HuH-7.5 (cell line): ENCODE results near the gene MT1X.

Experiments used
- DNase-seq: peaks from one replicate; pipeline ENCODE4 v3.0.0; 2011; ENCODE audit warnings: low spot score

Gene MT1X

DNA sequence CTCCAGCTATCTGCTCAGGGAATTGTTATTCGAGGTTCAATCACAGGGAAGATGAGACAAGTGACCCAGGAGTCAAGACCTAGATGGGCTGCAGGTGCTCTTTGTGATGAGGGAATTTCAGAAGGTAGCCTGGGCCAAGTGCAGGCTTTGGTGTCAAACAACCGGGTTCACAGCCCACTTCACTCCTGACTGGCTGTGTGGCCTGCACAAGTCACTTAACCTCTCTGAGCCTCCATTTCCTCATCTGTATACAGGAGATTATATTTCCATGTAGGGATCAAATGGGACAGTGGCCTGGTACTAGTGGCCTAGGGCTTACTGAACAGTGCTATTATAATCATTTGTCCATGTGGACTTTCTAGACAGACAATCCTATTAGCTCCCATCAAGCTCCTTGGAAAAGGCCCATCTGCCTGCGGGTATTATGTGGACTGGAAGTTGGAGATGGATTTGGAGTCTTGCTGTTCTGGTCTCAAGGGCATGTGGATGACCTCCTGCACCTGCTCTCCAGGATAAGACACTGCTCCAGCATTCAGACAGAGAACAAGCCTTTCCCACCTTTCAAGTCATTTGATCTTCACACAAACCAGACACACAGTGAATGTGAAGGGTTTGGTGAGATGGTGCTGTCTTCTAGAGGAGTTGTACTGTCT lies 3.1 kb upstream of the MT1X start:
- no peak for DNase-seq

DNA sequence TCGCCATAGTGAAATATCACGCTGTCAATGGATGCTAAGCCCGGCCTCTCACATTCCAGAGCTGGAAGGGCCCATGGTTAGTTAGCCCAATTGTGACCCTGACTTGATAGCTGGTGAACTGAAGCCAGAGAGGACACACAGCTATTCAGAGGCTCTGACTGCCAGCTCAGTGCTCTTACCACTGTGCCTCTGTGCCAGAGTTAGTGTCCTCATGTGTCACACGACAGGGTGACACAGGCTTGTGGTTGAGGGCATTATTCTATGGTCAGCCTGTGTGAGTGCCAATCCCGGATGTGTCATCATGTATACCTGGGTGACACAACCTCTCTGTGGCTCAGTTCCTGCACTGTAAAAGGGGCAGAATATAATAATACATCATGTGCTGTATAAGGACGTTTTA lies 2.5 kb upstream of the MT1X start:
- no peak for DNase-seq

DNA sequence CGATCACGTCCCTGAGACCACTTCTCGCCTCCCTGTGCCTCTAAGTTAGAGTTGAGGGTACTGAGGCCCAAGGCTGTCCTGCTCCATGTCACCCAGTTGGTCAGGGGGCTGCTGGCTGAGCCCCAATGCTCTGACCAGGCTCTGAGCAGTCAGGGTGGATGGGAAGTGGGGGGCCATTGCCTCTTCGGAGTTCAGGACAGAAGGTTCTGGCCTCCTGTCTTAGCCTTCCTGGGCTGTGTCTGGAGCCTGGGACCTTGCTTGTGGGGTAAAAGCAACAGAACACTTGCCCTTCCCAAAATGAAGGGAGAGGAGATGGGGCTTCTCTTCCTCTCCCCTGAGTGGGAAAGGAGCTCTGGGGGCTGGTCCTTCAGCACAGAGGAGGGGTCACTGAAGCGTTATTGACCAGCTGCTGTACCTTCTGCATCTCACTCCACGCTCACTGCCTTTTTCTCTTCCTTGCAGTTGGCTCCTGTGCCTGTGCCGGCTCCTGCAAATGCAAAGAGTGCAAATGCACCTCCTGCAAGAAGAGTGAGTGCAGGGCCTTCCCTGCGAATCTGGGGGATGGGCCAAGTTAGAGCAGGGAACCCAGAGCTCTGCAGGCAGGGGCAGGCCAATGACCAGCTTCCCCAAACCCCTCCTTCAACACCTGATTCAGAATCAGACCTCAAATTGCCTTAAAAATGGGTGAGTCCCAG lies 580 bp downstream of the MT1X start:
- no peak for DNase-seq

GRCh38 chr16:56683424-56684172 lies 1.3 kb downstream of the MT1X start:
- DNase-seq, result no peak

DNA sequence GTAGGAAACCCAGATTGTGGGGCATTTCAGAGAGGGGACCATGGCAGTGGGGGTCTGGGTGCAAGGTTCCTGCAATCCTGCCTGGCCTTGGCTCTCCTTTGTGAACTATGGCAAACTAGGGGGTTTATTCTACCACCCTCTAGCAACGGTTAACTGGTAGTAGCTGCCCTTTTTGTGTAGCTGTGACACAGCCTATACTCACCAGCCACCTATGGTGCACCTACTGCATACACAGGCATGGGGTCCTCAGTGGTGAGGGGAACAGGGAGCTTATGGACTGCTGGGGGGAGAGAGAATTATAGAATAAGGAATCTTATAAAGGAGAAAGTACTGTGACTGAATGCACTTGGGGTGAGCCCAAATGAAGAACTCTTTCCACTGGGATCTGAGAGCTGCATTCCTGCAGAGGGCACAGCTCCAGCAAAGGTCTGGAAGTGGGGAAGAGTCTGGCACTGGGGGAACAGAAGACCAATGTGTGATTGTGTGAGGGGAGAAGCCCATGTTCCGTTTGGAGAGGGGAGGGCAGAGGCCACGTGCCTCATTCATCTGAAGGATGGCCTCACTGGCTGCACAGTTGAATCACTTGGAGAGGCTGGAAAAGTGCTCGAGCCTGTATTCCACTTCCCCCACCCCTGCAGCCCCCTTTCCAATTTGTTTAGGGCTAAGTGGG lies 2.1 kb downstream of the MT1X start:
- no peak for DNase-seq

GRCh38 chr16:56684926-56685590 lies 2.8 kb downstream of the MT1X start:
- no peak for DNase-seq

- DNase-seq, result no peak
These were observed 4.5 kb downstream of the MT1X start for GRCh38 chr16:56686758-56687157.

DNA sequence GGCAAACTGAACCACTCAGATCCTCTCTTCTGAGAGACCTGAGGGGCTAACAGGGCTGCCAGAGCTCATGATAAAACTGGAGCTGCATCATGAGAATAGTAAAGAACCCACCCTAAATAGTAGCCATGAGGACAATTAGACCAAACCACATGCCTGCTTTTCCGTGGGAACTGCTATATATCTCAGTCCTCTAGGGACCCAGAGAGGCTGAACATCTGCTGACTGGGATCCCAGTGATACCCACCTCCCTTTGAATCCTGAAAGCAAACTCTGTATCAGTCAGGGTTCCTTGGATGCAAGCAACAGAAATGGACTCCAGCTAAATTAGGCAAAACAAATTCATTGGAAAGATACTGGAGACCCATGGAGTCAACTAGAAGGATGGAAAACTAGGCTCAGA lies 6.5 kb downstream of the MT1X start:
- no peak for DNase-seq

- DNase-seq, result no peak
These were observed 6.9 kb downstream of the MT1X start for GRCh38 chr16:56689171-56689570.

DNA sequence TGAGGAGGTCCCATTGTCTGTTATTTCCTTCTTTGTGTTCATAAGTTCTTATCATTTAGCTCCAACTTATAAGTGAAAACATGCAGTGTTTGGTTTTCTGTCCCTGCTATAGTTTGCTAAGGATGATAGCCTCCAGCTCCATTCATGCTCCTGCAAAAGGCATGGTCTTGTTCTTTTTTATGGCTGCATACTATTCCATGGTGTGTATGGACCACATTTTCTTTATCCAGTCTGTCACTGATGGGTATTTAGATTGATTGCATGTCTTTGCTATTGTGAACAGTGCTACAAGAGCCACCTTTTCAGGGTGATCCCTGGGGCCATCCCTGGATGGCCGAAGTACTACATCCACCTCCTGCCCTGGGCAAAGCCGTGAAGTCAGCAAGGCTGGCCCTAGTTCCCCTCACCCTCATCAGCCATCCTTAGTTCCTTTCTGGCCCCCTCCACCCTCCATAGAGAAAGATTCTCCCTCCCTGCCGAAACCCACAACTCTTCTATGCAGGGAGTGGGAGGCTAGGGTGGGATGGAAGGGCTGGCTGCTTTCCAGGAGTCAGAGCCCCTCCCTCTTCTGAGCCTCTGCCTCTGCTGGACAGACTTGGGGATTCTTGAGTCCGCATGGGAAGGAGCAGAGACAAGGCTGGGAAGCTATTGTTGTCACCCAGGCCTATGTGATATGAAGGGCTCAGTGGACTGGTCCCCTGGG lies 8.3 kb downstream of the MT1X start:
- DNase-seq, result no peak

DNA sequence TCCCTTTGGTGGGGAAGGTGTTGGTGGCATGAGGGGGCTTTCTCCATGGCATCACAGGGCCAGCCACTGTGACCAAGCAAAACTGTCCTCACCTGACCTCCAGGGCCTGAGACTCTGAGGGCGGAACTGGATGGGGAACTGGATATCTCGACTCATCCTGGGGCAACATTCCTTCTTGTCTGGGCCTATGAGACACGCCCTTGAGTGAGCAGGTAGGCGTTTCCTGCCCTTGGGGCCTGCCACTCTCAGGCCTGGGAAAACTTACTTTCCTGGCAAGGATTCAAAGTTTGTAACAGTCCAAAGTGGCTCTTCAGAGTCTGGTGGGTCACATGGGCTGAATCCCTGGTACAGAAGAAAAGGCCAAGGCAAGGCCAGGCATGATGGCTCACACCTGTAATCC lies 9.6 kb downstream of the MT1X start:
- DNase-seq, result no peak

GRCh38 chr16:56695246-56695645 lies 13.0 kb downstream of the MT1X start:
- no peak for DNase-seq

- no peak for DNase-seq
These were observed 15.3 kb downstream of the MT1X start for GRCh38 chr16:56697456-56698155.

- no peak for DNase-seq
These were observed 17.9 kb downstream of the MT1X start for GRCh38 chr16:56700195-56700594.

- DNase-seq, result no peak
These were observed 18.4 kb downstream of the MT1X start for GRCh38 chr16:56700631-56701030.

GRCh38 chr16:56701534-56701933 lies 19.3 kb downstream of the MT1X start:
- no peak for DNase-seq

GRCh38 chr16:56702836-56703235 lies 20.6 kb downstream of the MT1X start:
- DNase-seq, result no peak

DNA sequence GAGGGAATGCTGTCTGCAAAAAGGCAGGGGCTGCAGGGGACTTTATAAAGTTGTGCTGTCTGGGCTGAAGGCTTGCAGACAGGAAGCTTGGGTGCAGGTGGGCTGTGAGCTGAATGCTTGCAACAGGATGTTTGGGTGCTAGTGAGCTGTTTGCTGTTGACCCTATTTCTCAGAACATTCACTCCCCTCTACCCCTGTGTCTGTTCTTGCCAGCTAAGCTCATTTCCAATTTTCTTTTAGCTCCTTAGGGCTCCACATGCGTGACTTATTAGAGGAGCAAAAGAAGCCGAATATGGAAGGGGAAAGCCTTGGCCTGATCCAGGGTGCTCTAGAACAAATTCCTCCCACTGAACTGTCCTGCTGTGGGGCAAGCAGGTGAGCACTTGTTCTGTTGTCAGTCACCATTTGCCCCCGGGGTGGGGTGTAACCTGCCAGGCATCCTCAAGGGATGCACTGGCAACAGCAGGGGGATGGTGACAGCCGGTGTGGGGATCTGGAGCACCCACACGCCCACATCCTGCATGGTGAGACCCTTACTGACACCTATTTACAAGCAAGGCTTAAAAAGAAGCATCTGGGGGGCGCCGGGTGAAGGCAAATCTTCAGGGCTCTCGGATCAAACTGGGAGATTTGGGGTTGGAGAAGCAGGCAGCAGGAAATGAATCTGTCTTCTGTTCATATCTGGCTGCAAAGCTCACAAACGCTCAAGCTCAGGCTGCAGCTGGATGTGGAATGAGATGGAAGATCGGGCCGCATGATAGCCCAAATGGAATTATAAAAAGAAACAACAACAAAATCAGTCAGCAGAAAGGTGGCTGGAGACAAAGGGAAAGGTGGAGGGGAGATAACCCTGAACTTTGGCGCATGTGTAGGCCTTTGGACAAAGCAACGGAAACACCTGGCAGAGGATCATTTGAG lies 26.5 kb downstream of the MT1X start:
- DNase-seq, result no peak

GRCh38 chr16:56709443-56710040 lies 27.3 kb downstream of the MT1X start:
- DNase-seq, result no peak
